MCF 10A (cell line): Measurements from ENCODE around the gene NDUFA7. TPM values are rescaled to one million over a fixed set of nuclear protein-coding genes. Genes with fewer than 3 reads are reported as not detected.
A peak's percentile ranks its signal among the peaks of the same experiment; 100 is the strongest.

Experiments used
- BruUV-seq: library from RNA; stranded (reverse); fragments of 400-500 nt; replicated peaks from 2 replicates; lab custom pipeline; 2021; lab: Mats Ljungman, UMichigan
- CTCF ChIA-PET: fragments of 300-600 bp; sonication (Branson Sonifier 250); formaldehyde crosslinking; extraction: SDS; loops from one replicate; lab custom pipeline; 2021; ENCODE audit warnings: antibody characterized with exemption, inconsistent platforms; lab: Yijun Ruan, JAX
- POLR2A ChIA-PET: fragments of 300-600, 350-650 bp; sonication (Branson Sonifier 250); formaldehyde crosslinking; extraction: SDS; loops from one replicate; lab custom pipeline; 2020; ENCODE audit warnings: antibody characterized with exemption, inconsistent platforms; lab: Yijun Ruan, JAX
- DNase-seq: peaks from one replicate; pipeline ENCODE4 v3.0.0-alpha.2; 2018; ENCODE audit not compliant: unreplicated experiment
- H3K27ac Mint-ChIP-seq: one replicate; pipeline ENCODE4 v1.8.0; 2022; ENCODE audit warnings: mild to moderate bottlenecking, low read depth, mixed read lengths; ENCODE audit not compliant: unreplicated experiment
- H3K27me3 Mint-ChIP-seq: one replicate; pipeline ENCODE4 v1.8.0; 2022; ENCODE audit warnings: mixed read lengths; ENCODE audit not compliant: insufficient read depth, unreplicated experiment
- H3K36me3 Mint-ChIP-seq: one replicate; pipeline ENCODE4 v1.8.0; 2022; ENCODE audit warnings: mild to moderate bottlenecking, moderate library complexity, mixed read lengths; ENCODE audit not compliant: insufficient read depth, unreplicated experiment
- H3K4me1 Mint-ChIP-seq: one replicate; pipeline ENCODE4 v1.8.0; 2022; ENCODE audit warnings: mixed read lengths; ENCODE audit not compliant: insufficient read depth, unreplicated experiment
- H3K4me3 Mint-ChIP-seq: one replicate; pipeline ENCODE4 v1.8.0; 2022; ENCODE audit warnings: mild to moderate bottlenecking, moderate library complexity, mixed read lengths; ENCODE audit not compliant: unreplicated experiment
- H3K9me3 Mint-ChIP-seq: one replicate; pipeline ENCODE4 v1.8.0; 2022; ENCODE audit warnings: mixed read lengths; ENCODE audit not compliant: unreplicated experiment
- CTCF ChIP-seq: fragments of 200-600 bp; IDR thresholded peaks from one replicate; pipeline ENCODE4 v1.8.0; 2022; ENCODE audit warnings: antibody characterized with exemption, mild to moderate bottlenecking; ENCODE audit not compliant: unreplicated experiment
- intact Hi-C: fragments of 100-400 bp; cut with micrococcal nuclease; formaldehyde crosslinking; loops from 2 replicates; pipeline ENCODE4 v1.14.1; 2022
- total RNA-seq: library from RNA; stranded (reverse); gene quantifications from 2 replicates; pipeline ENCODE4 v1.2.3, GENCODE V29; 2022

Gene NDUFA7
- total RNA-seq, 1 experiment from 2014 or later = 91.8 TPM

GRCh38 chr19:8307965-8308866, 13.0 kb downstream of the NDUFA7 start, which contains the start of gene CD320:
CD320 (minus strand) TSS chr19:8308358; CDS start chr19:8308290, 68 bp downstream.
- Mint-ChIP-seq H3K27me3 (no peaks in the 10 kb centered on the region), H3K27ac (peak within 1 kb of the TSS; percentile 9), H3K4me1 (peaks cover 15% of the 10 kb centered on the region), H3K9me3 (no peaks in the 10 kb centered on the region), H3K36me3 (peaks cover 46% of the 10 kb centered on the region), H3K4me3 (peak within 1 kb of the TSS; percentile 86)
- ChIA-PET POLR2A (interaction anchor here (4.7 kb wide), 1 partner anchor 13 kb away, joined by 30 read pairs; the partner anchor contains the start of genes NDUFA7 and RPS28), CTCF (interaction anchor here (0.6 to 0.7 kb wide), 2 partner anchors 274 to 1480 kb away, joined by 3 to 4 read pairs; no protein-coding TSS in a partner anchor)
- no peak for TF ChIP-seq CTCF
- DNase-seq = peak; percentile 94
- intact Hi-C loops = no loop called here
- no TSS peak for BruUV-seq

GRCh38 chr19:8307400-8307964, 13.7 kb downstream of the NDUFA7 start:
- Mint-ChIP-seq H3K4me3 (peak overlapping the region; percentile 86), H3K27me3 (no peaks in the 10 kb centered on the region), H3K4me1 (peaks cover 15% of the 10 kb centered on the region), H3K36me3 (peaks cover 41% of the 10 kb centered on the region), H3K27ac (no peak overlapping the region), H3K9me3 (no peaks in the 10 kb centered on the region)
- TF ChIP-seq CTCF = no peak
- CTCF ChIA-PET = interaction anchor here (1.2 kb wide), 1 partner anchor 14 kb away, joined by 3 read pairs; the partner anchor contains the start of genes NDUFA7 and RPS28
- DNase-seq = no peak
- no TSS peak for BruUV-seq
- intact Hi-C loops = no loop called here
- POLR2A ChIA-PET = interaction anchor here (0.6 to 4.7 kb wide), 2 partner anchors 14 to 28 kb away, joined by 3 to 30 read pairs; partner anchors contain the start of genes NDUFA7 and RPS28

GRCh38 chr19:8306235-8307054, 14.7 kb downstream of the NDUFA7 start:
- H3K9me3 Mint-ChIP-seq = no peaks in the 10 kb centered on the region
- H3K4me3 Mint-ChIP-seq = peak overlapping the region; percentile 86
- no peak overlapping the region for H3K27ac Mint-ChIP-seq
- TF ChIP-seq CTCF = no peak
- ChIA-PET POLR2A (interaction anchor here (4.7 kb wide), 1 partner anchor 15 kb away, joined by 30 read pairs; the partner anchor contains the start of genes NDUFA7 and RPS28), CTCF (interaction anchor here (1.2 kb wide), 1 partner anchor 15 kb away, joined by 3 read pairs; the partner anchor contains the start of genes NDUFA7 and RPS28)
- peaks cover 15% of the 10 kb centered on the region for H3K4me1 Mint-ChIP-seq
- peaks cover 38% of the 10 kb centered on the region for H3K36me3 Mint-ChIP-seq
- intact Hi-C loops = no loop called here
- BruUV-seq = TSS peak; percentile 30
- no peaks in the 10 kb centered on the region for H3K27me3 Mint-ChIP-seq
- no peak for DNase-seq
